RWPE1 (cell line): ENCODE measurements around the gene CEACAM19.

Source experiments
- CTCF ChIA-PET: fragments of 350-600 bp; sonication (Branson Sonifier 250); formaldehyde crosslinking; extraction: SDS; loops from one replicate; lab custom pipeline; 2021; lab: Yijun Ruan, JAX
- POLR2A ChIA-PET: fragments of 400-600 bp; formaldehyde crosslinking; extraction: SDS; loops from one replicate; lab custom pipeline; 2020; ENCODE audit warnings: antibody characterized with exemption; ENCODE audit not compliant: low non-redundant PET; lab: Yijun Ruan, JAX
- DNase-seq: peaks from one replicate; pipeline ENCODE4 v3.0.0; 2012; ENCODE audit warnings: low spot score
- H3K27ac ChIP-seq: fragments of 450-650 bp; 2 replicates; pipeline ENCODE4 v1.5.1; 2017
- CTCF ChIP-seq: fragments of 450-650 bp; conservative IDR thresholded peaks from 2 replicates; pipeline ENCODE4 v1.5.1; 2017; ENCODE audit warnings: low read depth, mild to moderate bottlenecking

CEACAM19 gene

GRCh38 chr19:44637390-44637764, 33.9 kb upstream of the CEACAM19 start:
- H3K27ac ChIP-seq, result peak overlapping the region; percentile 37; the same call in 1 of the 2 replicates
- CTCF ChIA-PET, result interaction anchor here (2.4 kb wide), 1 partner anchor 11 kb away, joined by 5 read pairs; no protein-coding TSS in a partner anchor
- TF ChIP-seq CTCF, result no peak
- POLR2A ChIA-PET, result no interaction called here
- DNase-seq, result no peak

- no peak overlapping the region for H3K27ac ChIP-seq
- CTCF ChIA-PET, result no interaction called here
- no peak for TF ChIP-seq CTCF
- POLR2A ChIA-PET, result no interaction called here
- DNase-seq, result no peak
These were observed 30.8 kb upstream of the CEACAM19 start for GRCh38 chr19:44640518-44640917.

GRCh38 chr19:44641501-44642265, 29.6 kb upstream of the CEACAM19 start:
- no peak for TF ChIP-seq CTCF
- ChIA-PET POLR2A (no interaction called here), CTCF (interaction anchor here (0.6 to 0.7 kb wide), 3 partner anchors 13 to 153 kb away, joined by 3 to 6 read pairs (median 5); no protein-coding TSS in a partner anchor)
- DNase-seq, result no peak
- H3K27ac ChIP-seq, result peak overlapping the region; percentile 27

- CTCF ChIA-PET, result interaction anchor here (0.6 kb wide), 2 partner anchors 54 to 338 kb away, joined by 3 read pairs; no protein-coding TSS in a partner anchor
- POLR2A ChIA-PET, result interaction anchor here (0.7 kb wide), 1 partner anchor 493 kb away, joined by 3 read pairs; no protein-coding TSS in a partner anchor
- TF ChIP-seq CTCF, result no peak
- H3K27ac ChIP-seq, result no peak overlapping the region
- no peak for DNase-seq
These were observed 28.9 kb upstream of the CEACAM19 start for GRCh38 chr19:44642377-44642776.

- ChIA-PET POLR2A (interaction anchor here (0.6 to 1.3 kb wide), 2 partner anchors 17 to 67 kb away, joined by 3 to 12 read pairs; no protein-coding TSS in a partner anchor), CTCF (interaction anchor here (0.6 to 1.1 kb wide), 4 partner anchors 13 to 101 kb away, joined by 3 read pairs; no protein-coding TSS in a partner anchor)
- TF ChIP-seq CTCF, result no peak
- DNase-seq, result peak; percentile 89
- H3K27ac ChIP-seq, result peak within 1 kb of the TSS; percentile 90
These were observed 27.5 kb upstream of the CEACAM19 start, which contains the start of gene PVR for GRCh38 chr19:44643605-44644401. TSS of gene PVR (plus strand) at chr19:44643910. CDS start at chr19:44644097, 187 bp downstream.
